A673 (cell line): Measurements from ENCODE around the gene DHX29.

ENCODE experiments used
- EZH2 ChIP-seq: fragments of 200-600 bp; sonication (generic); IDR thresholded peaks from 2 replicates; pipeline ENCODE4 v1.6.1; 2017; ENCODE audit warnings: borderline replicate concordance, low read depth, mild to moderate bottlenecking, mixed read lengths, antibody characterized with exemption, low read length; ENCODE audit not compliant: poor library complexity, severe bottlenecking
- TF ChIP-seq, protein P1 (sequence below): fragments of 300-800, 200-600 bp; sonication (generic); conservative IDR thresholded peaks from 2 replicates; pipeline ENCODE4 v1.5.1; 2017; ENCODE audit warnings: low read depth, mild to moderate bottlenecking, antibody characterized with exemption, low read length, moderate library complexity, mixed read lengths

DNA sequence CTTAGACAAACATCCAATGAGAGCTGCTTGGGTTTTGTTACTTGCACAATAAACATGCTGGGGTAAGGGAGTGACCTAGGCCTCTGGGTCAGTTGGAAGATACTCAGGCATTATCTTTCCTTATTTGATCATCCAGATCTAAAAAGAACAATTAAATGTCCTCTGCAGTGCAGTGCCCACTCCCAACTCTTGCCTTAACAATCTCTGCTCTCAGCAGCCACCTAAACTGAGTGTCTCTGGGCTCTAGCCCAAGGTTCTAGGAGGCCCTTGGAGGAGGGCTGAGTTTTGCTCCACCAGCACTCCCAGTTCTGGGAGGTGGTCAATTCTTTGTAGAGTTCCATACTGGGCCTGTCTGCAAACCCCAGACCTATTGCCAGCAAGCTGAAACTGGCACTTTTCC, 82.1 kb downstream of the DHX29 start:
- TF ChIP-seq EZH2 = no peak
- TF ChIP-seq, protein P1, sequence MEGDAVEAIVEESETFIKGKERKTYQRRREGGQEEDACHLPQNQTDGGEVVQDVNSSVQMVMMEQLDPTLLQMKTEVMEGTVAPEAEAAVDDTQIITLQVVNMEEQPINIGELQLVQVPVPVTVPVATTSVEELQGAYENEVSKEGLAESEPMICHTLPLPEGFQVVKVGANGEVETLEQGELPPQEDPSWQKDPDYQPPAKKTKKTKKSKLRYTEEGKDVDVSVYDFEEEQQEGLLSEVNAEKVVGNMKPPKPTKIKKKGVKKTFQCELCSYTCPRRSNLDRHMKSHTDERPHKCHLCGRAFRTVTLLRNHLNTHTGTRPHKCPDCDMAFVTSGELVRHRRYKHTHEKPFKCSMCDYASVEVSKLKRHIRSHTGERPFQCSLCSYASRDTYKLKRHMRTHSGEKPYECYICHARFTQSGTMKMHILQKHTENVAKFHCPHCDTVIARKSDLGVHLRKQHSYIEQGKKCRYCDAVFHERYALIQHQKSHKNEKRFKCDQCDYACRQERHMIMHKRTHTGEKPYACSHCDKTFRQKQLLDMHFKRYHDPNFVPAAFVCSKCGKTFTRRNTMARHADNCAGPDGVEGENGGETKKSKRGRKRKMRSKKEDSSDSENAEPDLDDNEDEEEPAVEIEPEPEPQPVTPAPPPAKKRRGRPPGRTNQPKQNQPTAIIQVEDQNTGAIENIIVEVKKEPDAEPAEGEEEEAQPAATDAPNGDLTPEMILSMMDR = no peak
